CD14-positive monocyte (primary cell): ENCODE data around the gene ETV4. TPM values are rescaled to one million over a fixed set of nuclear protein-coding genes. Genes with fewer than 3 reads are reported as not detected.

Source experiments
- DNase-seq, 3 donors: peaks; one replicate each; pipeline ENCODE4 v3.0.0-alpha.2; 2011 to 2022
- H2AFZ ChIP-seq: 2 replicates; pipeline ENCODE4 v1.6.0; 2012; ENCODE audit warnings: mild to moderate bottlenecking, low read depth, low read length, inconsistent platforms; ENCODE audit not compliant: insufficient read depth, poor library complexity, severe bottlenecking
- H3K27ac ChIP-seq, 2 donors: 1 replicate in 1 of 2; 2 replicates in 1 of 2; pipeline ENCODE4 v1.5.1; 2012 to 2013; ENCODE audit warnings: low read length in 2 of 2, control low read depth in 1 of 2, inconsistent platforms in 1 of 2, low read depth in 1 of 2, mild to moderate bottlenecking in 1 of 2
- H3K27me3 ChIP-seq, 2 donors: one replicate each; pipeline versions ENCODE4 v1.6.0 to v1.6.1; 2011 to 2013; ENCODE audit warnings: low read length in 2 of 2; ENCODE audit not compliant: control insufficient read depth in 2 of 2, insufficient read depth in 2 of 2
- H3K36me3 ChIP-seq, 2 donors: replicated peaks in 1 of 2; 1 replicate in 1 of 2; 2 replicates in 1 of 2; pipeline versions ENCODE4 v1.5.1 to v1.6.1; 2012 to 2013; ENCODE audit warnings: low read length in 2 of 2, control low read depth in 1 of 2, inconsistent platforms in 1 of 2, mild to moderate bottlenecking in 1 of 2; ENCODE audit not compliant: insufficient read depth in 2 of 2, control insufficient read depth in 1 of 2
- H3K4me1 ChIP-seq, 2 donors: 1 replicate in 1 of 2; 2 replicates in 1 of 2; pipeline versions ENCODE4 v1.5.1 to v1.6.1; 2012 to 2013; ENCODE audit warnings: low read length in 2 of 2, control low read depth in 1 of 2, inconsistent platforms in 1 of 2, mild to moderate bottlenecking in 1 of 2, moderate library complexity in 1 of 2; ENCODE audit not compliant: insufficient read depth in 2 of 2, control insufficient read depth in 1 of 2
- H3K4me2 ChIP-seq: replicated peaks from 2 replicates; pipeline ENCODE3; 2012; ENCODE audit warnings: low read length, moderate library complexity, mild to moderate bottlenecking; ENCODE audit not compliant: poor library complexity, severe bottlenecking; ENCODE audit errors: extremely low read depth
- H3K4me3 ChIP-seq, 3 experiments: fragments of 200-600 bp in 1 of 3; sonication (generic) in 1 of 3; replicated peaks in 1 of 3; 1 replicate in 2 of 3; 2 replicates in 1 of 3; pipeline ENCODE4 v1.5.1; 2011 to 2013; ENCODE audit warnings: low read length in 3 of 3, mild to moderate bottlenecking in 3 of 3, control low read depth in 2 of 3, low read depth in 2 of 3, inconsistent platforms in 1 of 3, moderate library complexity in 1 of 3
- H3K79me2 ChIP-seq: 2 replicates; pipeline ENCODE4 v1.6.0; 2012; ENCODE audit warnings: mild to moderate bottlenecking, control low read depth, inconsistent platforms, low read length, moderate library complexity; ENCODE audit not compliant: insufficient read depth
- H3K9ac ChIP-seq: 2 replicates; pipeline ENCODE4 v1.6.0; 2017; ENCODE audit warnings: low read length, mild to moderate bottlenecking; ENCODE audit not compliant: insufficient read depth, poor library complexity, severe bottlenecking
- H3K9me3 ChIP-seq, 2 donors: replicated peaks in 1 of 2; 1 replicate in 1 of 2; 2 replicates in 1 of 2; pipeline versions ENCODE4 v1.5.1 to v1.6.1; 2012 to 2013; ENCODE audit warnings: low read length in 2 of 2, control low read depth in 1 of 2; ENCODE audit not compliant: control insufficient read depth in 1 of 2, insufficient read depth in 1 of 2
- H4K20me1 ChIP-seq: 2 replicates; pipeline ENCODE4 v1.6.0; 2012; ENCODE audit warnings: mild to moderate bottlenecking, low read length, control low read depth, moderate library complexity; ENCODE audit not compliant: insufficient read depth
- H3K27ac Mint-ChIP-seq, 7 donors: one replicate each; pipeline ENCODE4 v1.8.0; 2020; ENCODE audit warnings: mild to moderate bottlenecking in 7 of 7, mixed read lengths in 7 of 7, moderate library complexity in 6 of 7, inconsistent platforms in 2 of 7
- H3K27me3 Mint-ChIP-seq, 3 donors: one replicate each; pipeline ENCODE4 v1.8.0; 2021 to 2022; ENCODE audit warnings: low read depth in 3 of 3, mild to moderate bottlenecking in 3 of 3, mixed read lengths in 3 of 3, moderate library complexity in 3 of 3, inconsistent platforms in 1 of 3
- H3K36me3 Mint-ChIP-seq, 2 donors: one replicate each; pipeline ENCODE4 v1.8.0; 2020; ENCODE audit warnings: mixed read lengths in 2 of 2, inconsistent platforms in 1 of 2, mild to moderate bottlenecking in 1 of 2
- H3K4me1 Mint-ChIP-seq: one replicate; pipeline ENCODE4 v1.8.0; 2020; ENCODE audit warnings: mild to moderate bottlenecking, mixed read lengths
- H3K4me3 Mint-ChIP-seq, 2 donors: one replicate each; pipeline ENCODE4 v1.8.0; 2020; ENCODE audit warnings: mild to moderate bottlenecking in 2 of 2, mixed read lengths in 2 of 2, moderate library complexity in 1 of 2
- H3K9me3 Mint-ChIP-seq, 7 donors: one replicate each; pipeline ENCODE4 v1.8.0; 2020 to 2022; ENCODE audit warnings: mixed read lengths in 7 of 7, mild to moderate bottlenecking in 6 of 7, moderate library complexity in 6 of 7, inconsistent platforms in 2 of 7
- WGBS: methylation state at CpG from one replicate; pipeline ENCODE4 v1.1.5; 2013; ENCODE audit warnings: missing lambda C conversion rate; ENCODE audit not compliant: insufficient coverage; 5-methylcytosine and 5-hydroxymethylcytosine counted together
- intact Hi-C, 2 donors: fragments of 100-400 bp; cut with micrococcal nuclease; formaldehyde crosslinking; loops; one replicate each; pipeline versions ENCODE4 v1.15.0 to v1.15.1; 2023
- polyA plus RNA-seq, 3 donors: library from polyadenylated mRNA; depleted of rRNA in 1 of 3; unstranded in 2 of 3; stranded (reverse) in 1 of 3; fragments of 300-500 nt in 2 of 3; fragments of >200 nt in 1 of 3; fragmentation: Illumina TruSeq in 2 of 3; gene quantifications; 1 replicate in 2 of 3; 2 replicates in 1 of 3; pipeline ENCODE4 v1.2.3, GENCODE V29; 2012 to 2021
- TF ChIP-seq, protein P1 (sequence below): fragments of 200-600 bp; IDR thresholded peaks from one replicate; pipeline ENCODE4 v1.8.0; 2022; ENCODE audit warnings: antibody characterized with exemption, mild to moderate bottlenecking

Gene ETV4
- polyA plus RNA-seq, 3 donors, result not detected

DNA sequence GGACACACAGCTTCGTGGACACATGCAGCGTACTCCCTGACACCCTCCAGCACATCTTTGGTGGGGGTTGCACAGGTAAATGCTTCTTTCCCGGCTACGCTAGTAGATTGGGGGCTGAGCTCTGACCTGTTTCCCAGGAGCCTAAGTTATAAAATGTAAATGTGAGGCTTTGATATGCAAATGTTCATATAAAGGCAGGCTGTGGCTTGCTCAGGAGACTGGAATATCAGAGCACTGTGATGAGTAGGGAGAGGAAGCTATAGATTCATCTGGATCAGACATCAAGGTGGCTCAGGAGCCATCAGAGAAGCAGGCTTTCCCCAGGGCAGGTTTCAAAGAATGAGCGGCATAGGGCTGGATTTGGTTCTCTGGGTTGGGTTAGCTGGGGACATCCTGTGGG lies 3.4 kb upstream of the ETV4 start:
- peaks cover 26% of the 10 kb centered on the region for H3K4me1 Mint-ChIP-seq
- Histone ChIP-seq H3K79me2 (no peaks in the 10 kb centered on the region), H3K36me3 (no peaks in the 10 kb centered on the region), H2AFZ (no peak overlapping the region), H3K4me3 (no peak overlapping the region), H3K9me3 (peaks cover 0 to 6% of the 10 kb centered on the region in 2 donors), H3K4me2 (no peak overlapping the region), H3K4me1 (peaks cover 21 to 23% of the 10 kb centered on the region in 2 donors), H3K9ac (no peak overlapping the region), H3K27ac (no peak overlapping the region), H3K27me3 (peaks cover 33 to 58% of the 10 kb centered on the region in 2 donors), H4K20me1 (peaks cover 10% of the 10 kb centered on the region)
- TF ChIP-seq, protein P1, sequence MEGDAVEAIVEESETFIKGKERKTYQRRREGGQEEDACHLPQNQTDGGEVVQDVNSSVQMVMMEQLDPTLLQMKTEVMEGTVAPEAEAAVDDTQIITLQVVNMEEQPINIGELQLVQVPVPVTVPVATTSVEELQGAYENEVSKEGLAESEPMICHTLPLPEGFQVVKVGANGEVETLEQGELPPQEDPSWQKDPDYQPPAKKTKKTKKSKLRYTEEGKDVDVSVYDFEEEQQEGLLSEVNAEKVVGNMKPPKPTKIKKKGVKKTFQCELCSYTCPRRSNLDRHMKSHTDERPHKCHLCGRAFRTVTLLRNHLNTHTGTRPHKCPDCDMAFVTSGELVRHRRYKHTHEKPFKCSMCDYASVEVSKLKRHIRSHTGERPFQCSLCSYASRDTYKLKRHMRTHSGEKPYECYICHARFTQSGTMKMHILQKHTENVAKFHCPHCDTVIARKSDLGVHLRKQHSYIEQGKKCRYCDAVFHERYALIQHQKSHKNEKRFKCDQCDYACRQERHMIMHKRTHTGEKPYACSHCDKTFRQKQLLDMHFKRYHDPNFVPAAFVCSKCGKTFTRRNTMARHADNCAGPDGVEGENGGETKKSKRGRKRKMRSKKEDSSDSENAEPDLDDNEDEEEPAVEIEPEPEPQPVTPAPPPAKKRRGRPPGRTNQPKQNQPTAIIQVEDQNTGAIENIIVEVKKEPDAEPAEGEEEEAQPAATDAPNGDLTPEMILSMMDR, result no peak
- H3K4me3 Mint-ChIP-seq, result peak overlapping the region in 1 of 2 donors; percentile 26
- no peak overlapping the region for H3K27ac Mint-ChIP-seq
- H3K9me3 Mint-ChIP-seq, result peaks cover 0 to 8% (median 2%) of the 10 kb centered on the region in 7 donors
- WGBS, result 91% methylated on average over 2 of the region's 5 CpGs
- peaks cover 5% of the 10 kb centered on the region in 2 donors for H3K36me3 Mint-ChIP-seq
- intact Hi-C loops, result no loop called here
- H3K27me3 Mint-ChIP-seq, result peaks cover 75 to 83% (median 82%) of the 10 kb centered on the region in 3 donors
- no peak for DNase-seq

DNA sequence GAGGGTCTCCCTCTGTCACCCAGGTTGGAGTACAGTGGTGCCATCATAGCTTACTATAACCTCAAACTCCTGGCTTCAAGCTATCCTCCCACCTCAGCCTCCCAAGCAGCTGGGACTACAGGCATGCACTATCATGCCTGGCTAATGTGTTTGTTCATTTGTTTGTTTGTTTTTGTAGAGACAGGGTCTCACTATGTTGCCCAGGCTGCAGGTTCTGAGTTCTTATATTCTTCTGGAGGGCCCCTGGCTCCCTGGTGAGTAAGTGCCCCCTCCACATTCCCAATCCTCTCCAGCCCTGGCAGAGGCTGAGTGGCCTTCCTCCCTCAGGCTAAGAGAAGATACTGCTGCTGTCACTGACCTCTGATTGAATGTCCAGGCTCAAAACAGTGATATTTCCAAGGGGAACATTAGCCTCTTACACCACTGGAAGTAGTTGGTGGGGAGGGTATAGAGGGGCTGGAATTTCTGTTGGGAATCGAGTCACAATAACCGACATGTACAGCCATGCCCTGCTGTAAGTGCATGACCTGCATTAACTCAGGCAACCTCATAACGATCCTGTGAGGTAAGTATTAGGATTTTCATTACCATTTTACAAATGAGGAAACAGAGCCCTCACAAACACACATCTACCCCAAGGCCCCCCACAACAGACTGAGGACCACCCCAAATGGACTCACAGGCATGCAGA lies 2.7 kb upstream of the ETV4 start:
- H3K36me3 Mint-ChIP-seq, result peaks cover 8 to 9% of the 10 kb centered on the region in 2 donors
- peaks cover 30% of the 10 kb centered on the region for H3K4me1 Mint-ChIP-seq
- no peak overlapping the region for H3K27ac Mint-ChIP-seq
- Histone ChIP-seq H3K4me3 (no peak overlapping the region), H3K36me3 (no peaks in the 10 kb centered on the region), H3K9me3 (peaks cover 0 to 11% of the 10 kb centered on the region in 2 donors), H2AFZ (no peak overlapping the region), H3K4me2 (no peak overlapping the region), H3K4me1 (peaks cover 21 to 23% of the 10 kb centered on the region in 2 donors), H3K9ac (no peak overlapping the region), H3K27me3 (peaks cover 36 to 58% of the 10 kb centered on the region in 2 donors), H3K79me2 (no peaks in the 10 kb centered on the region), H4K20me1 (peaks cover 10% of the 10 kb centered on the region), H3K27ac (no peak overlapping the region)
- peaks cover 76 to 83% (median 83%) of the 10 kb centered on the region in 3 donors for H3K27me3 Mint-ChIP-seq
- peaks cover 0 to 13% (median 2%) of the 10 kb centered on the region in 7 donors for H3K9me3 Mint-ChIP-seq
- DNase-seq, result no peak
- intact Hi-C loops, result no loop called here
- peak overlapping the region in 1 of 2 donors; percentile 92 for H3K4me3 Mint-ChIP-seq
- TF ChIP-seq, protein P1, result no peak
- 100% methylated on average over 2 of the region's 3 CpGs for WGBS
